GM23338 (cell line): ENCODE measurements around the gene NBEAL2. TPM values are rescaled to one million over a fixed set of nuclear protein-coding genes. Genes with fewer than 3 reads are reported as not detected.

ENCODE experiments used
- ATAC-seq: fragments of 200-7000 bp; cut with Tn5 transposase; 3 replicates; pipeline ENCODE4 v1.9.1; 2020
- DNase-seq: peaks from one replicate; pipeline ENCODE4 v3.0.0-alpha.2; 2015; ENCODE audit warnings: low spot score
- H2AFZ ChIP-seq: fragments of 200-600 bp; sonication (generic); 2 replicates; pipeline ENCODE4 v1.8.0; 2016; ENCODE audit warnings: antibody characterized with exemption, mild to moderate bottlenecking, moderate library complexity
- H3F3A ChIP-seq: fragments of 200-600 bp; sonication (generic); replicated peaks from 2 replicates; pipeline ENCODE4 v1.8.0; 2017; ENCODE audit warnings: antibody characterized with exemption, mixed run types, low read depth
- H3K27ac ChIP-seq: fragments of 200-600 bp; sonication (generic); 2 replicates; pipeline ENCODE4 v1.6.1; 2016; ENCODE audit warnings: low read depth
- H3K27me3 ChIP-seq: fragments of 200-600 bp; sonication (generic); 2 replicates; pipeline ENCODE4 v1.8.0; 2016; ENCODE audit warnings: mild to moderate bottlenecking, mixed run types, moderate library complexity; ENCODE audit not compliant: insufficient read depth
- H3K36me3 ChIP-seq: fragments of 200-600 bp; sonication (generic); 2 replicates; pipeline ENCODE4 v1.8.0; 2016; ENCODE audit warnings: mild to moderate bottlenecking; ENCODE audit not compliant: insufficient read depth
- H3K4me1 ChIP-seq: fragments of 200-600 bp; sonication (generic); 2 replicates; pipeline ENCODE4 v1.8.0; 2016; ENCODE audit warnings: mild to moderate bottlenecking, moderate library complexity; ENCODE audit not compliant: insufficient read depth
- H3K4me2 ChIP-seq: fragments of 200-600 bp; sonication (generic); 2 replicates; pipeline ENCODE4 v1.7.1; 2017; ENCODE audit warnings: mixed run types
- H3K4me3 ChIP-seq: fragments of 200-600 bp; sonication (generic); 2 replicates; pipeline ENCODE4 v1.6.1; 2016; ENCODE audit warnings: mixed run types
- H3K79me2 ChIP-seq: fragments of 200-600 bp; sonication (generic); replicated peaks from 2 replicates; pipeline ENCODE4 v1.8.0; 2017; ENCODE audit warnings: mild to moderate bottlenecking; ENCODE audit not compliant: insufficient read depth
- H3K9me2 ChIP-seq: fragments of 200-600 bp; sonication (generic); 2 replicates; pipeline ENCODE4 v1.8.0; 2017; ENCODE audit not compliant: insufficient read depth
- H4K20me1 ChIP-seq: fragments of 200-600 bp; sonication (generic); replicated peaks from 2 replicates; pipeline ENCODE4 v1.8.0; 2017; ENCODE audit warnings: mild to moderate bottlenecking; ENCODE audit not compliant: insufficient read depth
- H3K27ac Mint-ChIP-seq: 2 replicates; pipeline ENCODE4 v1.8.0; 2020; ENCODE audit warnings: inconsistent platforms, mild to moderate bottlenecking, moderate library complexity, mixed read lengths
- H3K27me3 Mint-ChIP-seq: 3 replicates; pipeline ENCODE4 v1.8.0; 2022; ENCODE audit warnings: low read depth, mild to moderate bottlenecking, moderate library complexity, mixed read lengths, inconsistent platforms; ENCODE audit not compliant: insufficient read depth, poor library complexity
- H3K36me3 Mint-ChIP-seq: 3 replicates; pipeline ENCODE4 v1.8.0; 2021; ENCODE audit warnings: low read depth, mild to moderate bottlenecking, inconsistent platforms, moderate library complexity, mixed read lengths
- H3K4me1 Mint-ChIP-seq: 3 replicates; pipeline ENCODE4 v1.8.0; 2020; ENCODE audit warnings: mild to moderate bottlenecking, inconsistent platforms, mixed read lengths
- H3K4me3 Mint-ChIP-seq: 3 replicates; pipeline ENCODE4 v1.8.0; 2021; ENCODE audit warnings: moderate library complexity, mild to moderate bottlenecking, inconsistent platforms, mixed read lengths
- H3K9me3 Mint-ChIP-seq: 3 replicates; pipeline ENCODE4 v1.8.0; 2020; ENCODE audit warnings: moderate library complexity, mild to moderate bottlenecking, inconsistent platforms, mixed read lengths
- CTCF ChIP-seq, 2 experiments: fragments of 200-600 bp in 1 of 2; sonication (generic) in 1 of 2; conservative IDR thresholded peaks; 2 replicates each; pipeline versions ENCODE4 v1.5.1 to v1.6.1; 2016 to 2017; ENCODE audit warnings: antibody characterized with exemption in 2 of 2, low read depth in 2 of 2, mild to moderate bottlenecking in 2 of 2, moderate library complexity in 1 of 2
- ZNF114 ChIP-seq: fragments of 250-450 bp; sonication (Bioruptor Pico); IDR thresholded peaks from 2 replicates; pipeline ENCODE4 v1.5.0; 2020; ENCODE audit warnings: mild to moderate bottlenecking, moderate library complexity
- polyA plus RNA-seq: library from polyadenylated mRNA; unstranded; fragments of >200 nt; fragmentation: Nextera tagmentation; extraction: Ambion mirVana; gene quantifications from 2 replicates; pipeline ENCODE4 v1.2.1, GENCODE V29; 2016
- total RNA-seq: library from RNA; depleted of rRNA; stranded (reverse); fragments of >200 nt; shearing (Covaris generic); gene quantifications from 2 replicates; pipeline ENCODE4 v1.2.3, GENCODE V29; 2014
- TF ChIP-seq, protein P1 (sequence below): fragments of 250-450 bp; sonication (Bioruptor Pico); IDR thresholded peaks from 2 replicates; pipeline ENCODE4 v1.5.0; 2020; ENCODE audit warnings: mild to moderate bottlenecking, moderate library complexity
- TF ChIP-seq, protein P2 (sequence below): IDR thresholded peaks from 2 replicates; pipeline ENCODE4 v1.6.1; 2016; ENCODE audit warnings: antibody characterized with exemption

The NBEAL2 gene
- total and polyA plus RNA-seq, 2 experiments from 2014 or later = 13.5 to 79.9 TPM

DNA sequence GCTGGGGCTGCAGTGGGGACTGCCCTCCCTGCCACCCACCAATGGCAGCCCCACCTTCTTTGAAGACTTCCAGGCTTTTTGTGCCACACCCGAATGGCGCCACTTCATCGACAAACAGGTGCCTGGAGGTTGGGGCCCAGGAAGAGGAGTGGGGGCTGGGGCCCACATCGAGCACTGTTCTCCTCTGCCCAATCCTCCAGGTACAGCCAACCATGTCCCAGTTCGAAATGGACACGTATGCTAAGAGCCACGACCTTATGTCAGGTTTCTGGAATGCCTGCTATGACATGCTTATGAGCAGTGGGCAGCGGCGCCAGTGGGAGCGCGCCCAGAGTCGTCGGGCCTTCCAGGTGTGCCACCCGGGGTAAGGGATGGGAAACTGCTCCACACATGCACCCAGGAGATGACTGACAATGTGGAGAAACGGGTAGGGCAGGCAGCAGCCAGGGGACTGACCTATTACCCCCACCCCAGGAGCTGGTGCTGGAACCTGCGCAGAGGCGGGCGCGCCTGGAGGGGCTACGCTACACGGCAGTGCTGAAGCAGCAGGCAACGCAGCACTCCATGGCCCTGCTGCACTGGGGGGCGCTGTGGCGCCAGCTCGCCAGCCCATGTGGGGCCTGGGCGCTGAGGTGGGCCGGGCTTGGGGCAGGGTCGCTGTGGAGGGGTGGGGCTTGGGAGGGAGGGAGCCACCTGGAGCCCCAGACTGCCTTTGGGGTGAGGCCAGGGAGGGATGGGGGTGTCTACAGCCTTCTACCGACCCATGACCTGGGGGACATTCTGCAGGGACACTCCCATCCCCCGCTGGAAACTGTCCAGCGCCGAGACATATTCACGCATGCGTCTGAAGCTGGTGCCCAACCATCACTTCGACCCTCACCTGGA lies 22.9 kb downstream of the NBEAL2 start:
- no peaks in the 10 kb centered on the region for H3K27me3 ChIP-seq
- Mint-ChIP-seq H3K27ac (no peak overlapping the region), H3K27me3 (peaks cover 18% of the 10 kb centered on the region), H3K4me3 (no peak overlapping the region; the same call in 2 of the 3 replicates), H3K36me3 (peaks cover 28% of the 10 kb centered on the region), H3K9me3 (no peaks in the 10 kb centered on the region), H3K4me1 (peaks cover 2% of the 10 kb centered on the region; the same call in 2 of the 3 replicates)
- TF ChIP-seq ZNF114 (CRISPR knock-in tag) (no peak), CTCF (conservative IDR thresholded peaks at IDR 0.05; ENCODE audit: low read depth in 2 of 2) (peak; percentile 59 to 98)
- TF ChIP-seq, protein P1, sequence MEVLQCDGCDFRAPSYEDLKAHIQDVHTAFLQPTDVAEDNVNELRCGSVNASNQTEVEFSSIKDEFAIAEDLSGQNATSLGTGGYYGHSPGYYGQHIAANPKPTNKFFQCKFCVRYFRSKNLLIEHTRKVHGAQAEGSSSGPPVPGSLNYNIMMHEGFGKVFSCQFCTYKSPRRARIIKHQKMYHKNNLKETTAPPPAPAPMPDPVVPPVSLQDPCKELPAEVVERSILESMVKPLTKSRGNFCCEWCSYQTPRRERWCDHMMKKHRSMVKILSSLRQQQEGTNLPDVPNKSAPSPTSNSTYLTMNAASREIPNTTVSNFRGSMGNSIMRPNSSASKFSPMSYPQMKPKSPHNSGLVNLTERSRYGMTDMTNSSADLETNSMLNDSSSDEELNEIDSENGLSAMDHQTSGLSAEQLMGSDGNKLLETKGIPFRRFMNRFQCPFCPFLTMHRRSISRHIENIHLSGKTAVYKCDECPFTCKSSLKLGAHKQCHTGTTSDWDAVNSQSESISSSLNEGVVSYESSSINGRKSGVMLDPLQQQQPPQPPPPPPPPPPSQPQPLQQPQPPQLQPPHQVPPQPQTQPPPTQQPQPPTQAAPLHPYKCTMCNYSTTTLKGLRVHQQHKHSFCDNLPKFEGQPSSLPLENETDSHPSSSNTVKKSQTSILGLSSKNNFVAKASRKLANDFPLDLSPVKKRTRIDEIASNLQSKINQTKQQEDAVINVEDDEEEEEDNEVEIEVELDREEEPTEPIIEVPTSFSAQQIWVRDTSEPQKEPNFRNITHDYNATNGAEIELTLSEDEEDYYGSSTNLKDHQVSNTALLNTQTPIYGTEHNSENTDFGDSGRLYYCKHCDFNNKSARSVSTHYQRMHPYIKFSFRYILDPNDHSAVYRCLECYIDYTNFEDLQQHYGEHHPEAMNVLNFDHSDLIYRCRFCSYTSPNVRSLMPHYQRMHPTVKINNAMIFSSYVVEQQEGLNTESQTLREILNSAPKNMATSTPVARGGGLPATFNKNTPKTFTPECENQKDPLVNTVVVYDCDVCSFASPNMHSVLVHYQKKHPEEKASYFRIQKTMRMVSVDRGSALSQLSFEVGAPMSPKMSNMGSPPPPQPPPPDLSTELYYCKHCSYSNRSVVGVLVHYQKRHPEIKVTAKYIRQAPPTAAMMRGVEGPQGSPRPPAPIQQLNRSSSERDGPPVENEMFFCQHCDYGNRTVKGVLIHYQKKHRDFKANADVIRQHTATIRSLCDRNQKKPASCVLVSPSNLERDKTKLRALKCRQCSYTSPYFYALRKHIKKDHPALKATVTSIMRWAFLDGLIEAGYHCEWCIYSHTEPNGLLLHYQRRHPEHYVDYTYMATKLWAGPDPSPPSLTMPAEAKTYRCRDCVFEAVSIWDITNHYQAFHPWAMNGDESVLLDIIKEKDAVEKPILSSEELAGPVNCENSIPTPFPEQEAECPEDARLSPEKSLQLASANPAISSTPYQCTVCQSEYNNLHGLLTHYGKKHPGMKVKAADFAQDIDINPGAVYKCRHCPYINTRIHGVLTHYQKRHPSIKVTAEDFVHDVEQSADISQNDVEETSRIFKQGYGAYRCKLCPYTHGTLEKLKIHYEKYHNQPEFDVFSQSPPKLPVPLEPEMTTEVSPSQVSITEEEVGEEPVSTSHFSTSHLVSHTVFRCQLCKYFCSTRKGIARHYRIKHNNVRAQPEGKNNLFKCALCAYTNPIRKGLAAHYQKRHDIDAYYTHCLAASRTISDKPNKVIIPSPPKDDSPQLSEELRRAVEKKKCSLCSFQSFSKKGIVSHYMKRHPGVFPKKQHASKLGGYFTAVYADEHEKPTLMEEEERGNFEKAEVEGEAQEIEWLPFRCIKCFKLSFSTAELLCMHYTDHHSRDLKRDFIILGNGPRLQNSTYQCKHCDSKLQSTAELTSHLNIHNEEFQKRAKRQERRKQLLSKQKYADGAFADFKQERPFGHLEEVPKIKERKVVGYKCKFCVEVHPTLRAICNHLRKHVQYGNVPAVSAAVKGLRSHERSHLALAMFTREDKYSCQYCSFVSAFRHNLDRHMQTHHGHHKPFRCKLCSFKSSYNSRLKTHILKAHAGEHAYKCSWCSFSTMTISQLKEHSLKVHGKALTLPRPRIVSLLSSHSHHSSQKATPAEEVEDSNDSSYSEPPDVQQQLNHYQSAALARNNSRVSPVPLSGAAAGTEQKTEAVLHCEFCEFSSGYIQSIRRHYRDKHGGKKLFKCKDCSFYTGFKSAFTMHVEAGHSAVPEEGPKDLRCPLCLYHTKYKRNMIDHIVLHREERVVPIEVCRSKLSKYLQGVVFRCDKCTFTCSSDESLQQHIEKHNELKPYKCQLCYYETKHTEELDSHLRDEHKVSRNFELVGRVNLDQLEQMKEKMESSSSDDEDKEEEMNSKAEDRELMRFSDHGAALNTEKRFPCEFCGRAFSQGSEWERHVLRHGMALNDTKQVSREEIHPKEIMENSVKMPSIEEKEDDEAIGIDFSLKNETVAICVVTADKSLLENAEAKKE (CRISPR knock-in tag) = no peak
- TF ChIP-seq, protein P2, sequence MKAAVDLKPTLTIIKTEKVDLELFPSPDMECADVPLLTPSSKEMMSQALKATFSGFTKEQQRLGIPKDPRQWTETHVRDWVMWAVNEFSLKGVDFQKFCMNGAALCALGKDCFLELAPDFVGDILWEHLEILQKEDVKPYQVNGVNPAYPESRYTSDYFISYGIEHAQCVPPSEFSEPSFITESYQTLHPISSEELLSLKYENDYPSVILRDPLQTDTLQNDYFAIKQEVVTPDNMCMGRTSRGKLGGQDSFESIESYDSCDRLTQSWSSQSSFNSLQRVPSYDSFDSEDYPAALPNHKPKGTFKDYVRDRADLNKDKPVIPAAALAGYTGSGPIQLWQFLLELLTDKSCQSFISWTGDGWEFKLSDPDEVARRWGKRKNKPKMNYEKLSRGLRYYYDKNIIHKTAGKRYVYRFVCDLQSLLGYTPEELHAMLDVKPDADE = no peak
- H3K36me3 ChIP-seq = no peaks in the 10 kb centered on the region; the same call in 1 of the 2 replicates
- H2AFZ ChIP-seq = no peak overlapping the region
- H3F3A ChIP-seq = no peaks in the 10 kb centered on the region
- H3K4me3 ChIP-seq = no peak overlapping the region
- H3K79me2 ChIP-seq = no peaks in the 10 kb centered on the region
- DNase-seq (peak; percentile 84), ATAC-seq (peak; percentile 85)
- no peaks in the 10 kb centered on the region for H3K9me2 ChIP-seq
- H3K4me1 ChIP-seq = no peaks in the 10 kb centered on the region
- H3K4me2 ChIP-seq = no peak overlapping the region
- no peaks in the 10 kb centered on the region; the same call in 1 of the 2 replicates for H4K20me1 ChIP-seq
- no peak overlapping the region for H3K27ac ChIP-seq
